C4-2B (cell line): ENCODE data around the gene FMO4.

ENCODE experiments used
- ZFX ChIP-seq: fragments of 450-650 bp; IDR thresholded peaks from 2 replicates; pipeline ENCODE4 v1.6.1; 2017
- TF ChIP-seq, protein P1 (sequence below): fragments of 450-650 bp; conservative IDR thresholded peaks from 2 replicates; pipeline ENCODE4 v1.5.1; 2017; ENCODE audit warnings: mild to moderate bottlenecking

DNA sequence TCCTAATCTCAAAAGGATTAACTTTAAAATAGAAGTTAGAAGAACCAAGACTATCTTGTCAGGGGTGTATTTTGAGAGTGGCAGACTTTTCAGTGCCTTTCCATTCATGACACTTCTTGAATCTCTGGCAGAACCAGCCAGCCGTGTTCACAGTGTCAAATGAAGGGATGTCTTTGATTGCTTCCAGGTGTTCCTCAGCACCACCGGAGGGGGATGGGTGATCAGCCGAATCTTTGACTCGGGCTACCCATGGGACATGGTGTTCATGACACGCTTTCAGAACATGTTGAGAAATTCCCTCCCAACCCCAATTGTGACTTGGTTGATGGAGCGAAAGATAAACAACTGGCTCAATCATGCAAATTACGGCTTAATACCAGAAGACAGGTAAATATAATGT is 33.4 kb upstream of the FMO4 start:
- TF ChIP-seq, protein P1, sequence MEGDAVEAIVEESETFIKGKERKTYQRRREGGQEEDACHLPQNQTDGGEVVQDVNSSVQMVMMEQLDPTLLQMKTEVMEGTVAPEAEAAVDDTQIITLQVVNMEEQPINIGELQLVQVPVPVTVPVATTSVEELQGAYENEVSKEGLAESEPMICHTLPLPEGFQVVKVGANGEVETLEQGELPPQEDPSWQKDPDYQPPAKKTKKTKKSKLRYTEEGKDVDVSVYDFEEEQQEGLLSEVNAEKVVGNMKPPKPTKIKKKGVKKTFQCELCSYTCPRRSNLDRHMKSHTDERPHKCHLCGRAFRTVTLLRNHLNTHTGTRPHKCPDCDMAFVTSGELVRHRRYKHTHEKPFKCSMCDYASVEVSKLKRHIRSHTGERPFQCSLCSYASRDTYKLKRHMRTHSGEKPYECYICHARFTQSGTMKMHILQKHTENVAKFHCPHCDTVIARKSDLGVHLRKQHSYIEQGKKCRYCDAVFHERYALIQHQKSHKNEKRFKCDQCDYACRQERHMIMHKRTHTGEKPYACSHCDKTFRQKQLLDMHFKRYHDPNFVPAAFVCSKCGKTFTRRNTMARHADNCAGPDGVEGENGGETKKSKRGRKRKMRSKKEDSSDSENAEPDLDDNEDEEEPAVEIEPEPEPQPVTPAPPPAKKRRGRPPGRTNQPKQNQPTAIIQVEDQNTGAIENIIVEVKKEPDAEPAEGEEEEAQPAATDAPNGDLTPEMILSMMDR: no peak
- TF ChIP-seq ZFX: no peak
